ENCODE measurements around the gene CAMK1G.

GRCh38 chr1:209609041-209609790 is 25.7 kb downstream of the CAMK1G start:
- TF ChIP-seq MAX (IDR thresholded peaks at IDR 0.05) (no peak), CTCF (IDR thresholded peaks at IDR 0.05 in 2 of 3, conservative IDR thresholded peaks at IDR 0.05 in 1 of 3; ENCODE audit: borderline replicate concordance in 1 of 3, insufficient read depth in 1 of 3, low read depth in 2 of 3, low read length in 2 of 3) (no peak)
